Measurements from ENCODE around the gene FGF7.
"Not testable (repeated sequence)": the region's sequence is repeated elsewhere in the genome, so short reads cannot be mapped to it uniquely, and the experiment has no call there.

Gene FGF7

GRCh38 chr15:49495993-49496753 lies 73.1 kb downstream of the FGF7 start:
- no peak for DNase-seq (ENCODE audit: low spot score)

- DNase-seq (ENCODE audit: low spot score) = no peak
Measured at GRCh38 chr15:49501586-49501985, 78.5 kb downstream of the FGF7 start.

- no peak for DNase-seq (ENCODE audit: low spot score)
Measured at GRCh38 chr15:49506341-49506740, 83.3 kb downstream of the FGF7 start.

- no peak for DNase-seq (ENCODE audit: low spot score)
Measured at GRCh38 chr15:49507261-49507660, 84.2 kb downstream of the FGF7 start.

- not testable (repeated sequence) for DNase-seq (ENCODE audit: low spot score)
Measured at GRCh38 chr15:49512739-49513138, 89.7 kb downstream of the FGF7 start.

GRCh38 chr15:49521802-49522201 lies 98.8 kb downstream of the FGF7 start:
- DNase-seq (ENCODE audit: low spot score) = no peak

- DNase-seq (ENCODE audit: low spot score) = no peak
Measured at GRCh38 chr15:49528289-49528688, 105.2 kb downstream of the FGF7 start.

- DNase-seq (ENCODE audit: low spot score) = no peak
Measured at GRCh38 chr15:49530092-49530491, 107.0 kb downstream of the FGF7 start.
